Measurements from ENCODE around the gene F8A1.
"Not testable (repeated sequence)": the region's sequence is repeated elsewhere in the genome, so short reads cannot be mapped to it uniquely, and the experiment has no call there.

Gene F8A1

GRCh38 chrX:154892296-154892695, 6.1 kb downstream of the F8A1 start:
- H3K9me3 ChIP-seq (ENCODE audit: control insufficient read depth, low read length) = no peaks in the 10 kb centered on the region
- H3K79me2 ChIP-seq = no peaks in the 10 kb centered on the region
- no peaks in the 10 kb centered on the region for H3K27me3 ChIP-seq (ENCODE audit: control insufficient read depth, insufficient read depth, low read length)
- H3K4me3 ChIP-seq (ENCODE audit: low read depth, low read length) = no peak overlapping the region
- H3K4me1 ChIP-seq = no peaks in the 10 kb centered on the region
- no peak overlapping the region for H3K27ac ChIP-seq
- no peak overlapping the region for H3K4me2 ChIP-seq (ENCODE audit: low read length)
- no peak overlapping the region for H3K9ac ChIP-seq
- no peak for TF ChIP-seq CTCF (IDR thresholded peaks at IDR 0.05)
- no peak overlapping the region for H2AFZ ChIP-seq
- H3K36me3 ChIP-seq (ENCODE audit: control insufficient read depth, insufficient read depth, low read length) = no peaks in the 10 kb centered on the region

GRCh38 chrX:154900323-154900722, 14.2 kb downstream of the F8A1 start:
- no peaks in the 10 kb centered on the region for H3K27me3 ChIP-seq (ENCODE audit: control insufficient read depth, insufficient read depth, low read length)
- no peaks in the 10 kb centered on the region for H3K9me3 ChIP-seq (ENCODE audit: control insufficient read depth, low read length)
- no peaks in the 10 kb centered on the region for H3K36me3 ChIP-seq (ENCODE audit: control insufficient read depth, insufficient read depth, low read length)
- no peak overlapping the region for H3K9ac ChIP-seq
- H3K4me3 ChIP-seq (ENCODE audit: low read depth, low read length) = no peak overlapping the region
- no peak overlapping the region for H3K4me2 ChIP-seq (ENCODE audit: low read length)
- H3K4me1 ChIP-seq = no peaks in the 10 kb centered on the region
- no peaks in the 10 kb centered on the region for H3K79me2 ChIP-seq
- no peak for TF ChIP-seq CTCF (IDR thresholded peaks at IDR 0.05)
- H2AFZ ChIP-seq = no peak overlapping the region
- no peak overlapping the region for H3K27ac ChIP-seq

- Histone ChIP-seq H3K36me3 (ENCODE audit: control insufficient read depth, insufficient read depth, low read length) (no peaks in the 10 kb centered on the region), H3K9me3 (ENCODE audit: control insufficient read depth, low read length) (no peaks in the 10 kb centered on the region), H3K27ac (no peak overlapping the region), H3K4me3 (ENCODE audit: low read depth, low read length) (no peak overlapping the region), H3K79me2 (no peaks in the 10 kb centered on the region), H3K9ac (no peak overlapping the region), H2AFZ (no peak overlapping the region), H3K4me2 (ENCODE audit: low read length) (no peak overlapping the region), H3K4me1 (no peaks in the 10 kb centered on the region), H3K27me3 (ENCODE audit: control insufficient read depth, insufficient read depth, low read length) (no peaks in the 10 kb centered on the region)
- no peak for TF ChIP-seq CTCF (IDR thresholded peaks at IDR 0.05)
These were observed 16.3 kb downstream of the F8A1 start for GRCh38 chrX:154902408-154902807.

GRCh38 chrX:154908821-154909220, 22.7 kb downstream of the F8A1 start:
- Histone ChIP-seq H2AFZ (no peak overlapping the region), H3K9me3 (ENCODE audit: control insufficient read depth, low read length) (no peaks in the 10 kb centered on the region), H3K27me3 (ENCODE audit: control insufficient read depth, insufficient read depth, low read length) (no peaks in the 10 kb centered on the region), H3K27ac (no peak overlapping the region), H3K4me1 (no peaks in the 10 kb centered on the region), H3K4me3 (ENCODE audit: low read depth, low read length) (no peak overlapping the region), H3K9ac (no peak overlapping the region), H3K36me3 (ENCODE audit: control insufficient read depth, insufficient read depth, low read length) (no peaks in the 10 kb centered on the region), H3K4me2 (ENCODE audit: low read length) (no peak overlapping the region), H3K79me2 (no peaks in the 10 kb centered on the region)
- no peak for TF ChIP-seq CTCF (IDR thresholded peaks at IDR 0.05)

GRCh38 chrX:154910048-154910447, 23.9 kb downstream of the F8A1 start:
- H2AFZ ChIP-seq; H3K4me3 ChIP-seq (ENCODE audit: low read depth, low read length); H3K79me2 ChIP-seq; H3K27ac ChIP-seq; H3K9ac ChIP-seq; H3K36me3 ChIP-seq (ENCODE audit: control insufficient read depth, insufficient read depth, low read length); H3K4me2 ChIP-seq (ENCODE audit: low read length); H3K4me1 ChIP-seq; H3K9me3 ChIP-seq (ENCODE audit: control insufficient read depth, low read length); H3K27me3 ChIP-seq (ENCODE audit: control insufficient read depth, insufficient read depth, low read length): not testable (repeated sequence)

GRCh38 chrX:154910528-154910927, 24.4 kb downstream of the F8A1 start:
- H3K9me3 ChIP-seq (ENCODE audit: control insufficient read depth, low read length); H3K4me3 ChIP-seq (ENCODE audit: low read depth, low read length); H3K27me3 ChIP-seq (ENCODE audit: control insufficient read depth, insufficient read depth, low read length); H2AFZ ChIP-seq; H3K4me2 ChIP-seq (ENCODE audit: low read length); H3K79me2 ChIP-seq; H3K9ac ChIP-seq; H3K4me1 ChIP-seq; H3K36me3 ChIP-seq (ENCODE audit: control insufficient read depth, insufficient read depth, low read length); H3K27ac ChIP-seq: not testable (repeated sequence)

Data from parathyroid adenoma (tissue), 2 donors.